ENCODE data around the gene SGK2.

The SGK2 gene

DNA sequence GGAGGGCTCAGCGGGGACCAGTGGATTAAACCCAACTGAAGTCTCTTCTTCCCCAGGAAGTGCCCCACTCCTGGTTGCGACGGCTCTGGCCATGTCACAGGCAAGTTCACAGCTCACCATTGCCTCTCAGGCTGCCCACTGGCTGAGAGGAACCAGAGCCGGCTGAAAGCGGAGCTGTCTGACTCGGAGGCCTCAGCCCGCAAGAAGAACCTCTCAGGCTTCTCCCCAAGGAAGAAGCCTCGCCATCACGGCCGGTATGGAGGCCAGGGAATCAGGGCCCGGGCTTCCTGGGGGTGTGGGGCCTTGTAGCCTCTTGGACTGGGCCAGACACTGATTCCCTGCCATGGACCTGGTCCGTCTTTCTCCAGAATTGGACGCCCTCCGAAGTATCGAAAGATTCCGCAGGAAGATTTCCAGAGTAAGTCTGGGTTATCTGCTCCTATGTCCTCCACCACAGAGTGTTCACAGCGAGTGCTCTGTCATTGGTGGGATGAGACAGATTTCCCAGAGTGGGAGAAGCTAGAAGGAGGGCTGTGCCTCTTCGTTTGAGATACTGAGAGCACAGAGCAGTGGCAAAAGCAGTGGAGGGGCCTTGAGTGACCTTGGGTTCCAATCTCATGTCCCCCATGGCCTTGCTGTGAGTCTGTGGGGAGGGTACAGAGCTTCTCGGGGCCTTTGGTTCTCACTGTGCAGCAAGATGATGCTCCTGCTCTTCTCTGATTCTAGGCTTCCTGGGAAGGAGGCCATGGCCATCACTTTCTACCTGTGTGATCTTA lies 22.6 kb upstream of the SGK2 start:
- DNase-seq: no peak

DNA sequence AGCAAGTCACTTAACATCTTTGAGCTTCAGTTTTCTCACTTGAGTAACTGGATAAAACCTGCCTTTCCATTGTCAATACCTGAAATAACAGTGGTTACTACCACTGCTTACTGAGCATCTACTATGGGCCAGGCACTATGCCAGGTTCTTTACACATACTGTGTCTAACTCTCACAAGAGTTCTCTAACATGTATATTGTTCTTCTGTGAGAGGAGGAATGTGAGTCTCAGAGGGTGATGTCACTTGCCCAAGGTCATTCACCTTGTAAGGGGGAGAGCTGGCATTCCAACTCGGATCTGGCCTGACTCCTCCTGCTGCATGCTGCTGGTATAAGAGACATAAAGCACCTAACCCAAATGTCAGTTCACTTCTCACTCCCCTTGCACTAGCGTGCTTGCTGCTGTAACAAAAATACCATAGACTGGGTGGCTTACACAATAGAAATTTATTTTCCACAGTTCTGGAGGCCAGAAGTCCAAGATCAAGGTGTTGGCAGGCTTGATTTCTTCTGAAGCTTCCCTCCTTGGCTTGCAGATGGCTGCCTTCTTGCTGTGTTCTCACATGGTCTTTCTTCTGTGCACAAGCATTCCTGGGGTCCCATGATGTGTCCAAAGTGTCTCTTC lies 21.9 kb upstream of the SGK2 start:
- DNase-seq: no peak

DNA sequence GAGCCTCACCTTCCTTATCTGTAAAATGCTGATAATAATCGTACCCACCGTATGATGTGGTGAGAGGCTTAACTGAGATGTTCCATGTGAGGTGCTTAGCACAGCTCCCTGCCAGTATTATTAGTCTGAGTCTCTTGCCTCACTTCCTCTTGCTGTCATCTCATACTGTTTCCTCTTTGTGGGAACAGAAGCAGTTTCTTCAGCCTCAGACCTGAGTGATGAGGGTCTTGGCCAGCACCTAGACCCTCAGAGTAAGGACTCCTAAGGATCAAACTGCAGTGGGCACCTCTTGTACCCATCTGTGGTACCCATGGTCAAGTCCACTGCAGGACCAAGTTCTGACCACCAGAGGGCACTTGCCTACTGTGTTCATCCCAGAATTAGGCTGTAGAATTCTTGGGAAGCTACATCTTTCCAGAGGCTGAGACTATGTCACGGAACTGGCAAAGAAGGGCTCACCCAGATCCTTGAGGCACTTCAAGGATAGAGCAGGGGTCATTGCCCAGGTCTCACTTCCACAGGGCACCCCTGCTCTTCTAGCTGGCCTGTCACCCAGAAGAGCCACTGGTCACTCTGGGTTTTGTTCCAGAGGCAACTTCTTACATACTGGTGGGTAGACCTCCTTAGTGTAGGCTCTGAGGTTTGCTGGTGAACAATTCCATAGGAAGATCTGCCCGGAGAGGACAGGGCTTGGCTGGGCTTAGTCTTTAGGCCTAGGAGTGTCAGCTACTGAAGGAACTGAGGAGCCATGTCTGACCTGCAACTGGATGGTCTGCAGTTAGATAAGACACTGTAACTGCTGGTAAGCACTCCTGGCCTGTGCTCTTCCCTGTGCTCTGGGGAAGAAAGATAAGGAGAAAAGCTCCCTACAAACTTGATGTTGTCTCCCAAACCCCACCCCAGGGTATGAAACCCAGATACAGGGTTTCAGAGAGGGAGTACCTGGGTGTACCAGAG lies 20.6 kb upstream of the SGK2 start:
- peak; percentile 54 for DNase-seq

DNA sequence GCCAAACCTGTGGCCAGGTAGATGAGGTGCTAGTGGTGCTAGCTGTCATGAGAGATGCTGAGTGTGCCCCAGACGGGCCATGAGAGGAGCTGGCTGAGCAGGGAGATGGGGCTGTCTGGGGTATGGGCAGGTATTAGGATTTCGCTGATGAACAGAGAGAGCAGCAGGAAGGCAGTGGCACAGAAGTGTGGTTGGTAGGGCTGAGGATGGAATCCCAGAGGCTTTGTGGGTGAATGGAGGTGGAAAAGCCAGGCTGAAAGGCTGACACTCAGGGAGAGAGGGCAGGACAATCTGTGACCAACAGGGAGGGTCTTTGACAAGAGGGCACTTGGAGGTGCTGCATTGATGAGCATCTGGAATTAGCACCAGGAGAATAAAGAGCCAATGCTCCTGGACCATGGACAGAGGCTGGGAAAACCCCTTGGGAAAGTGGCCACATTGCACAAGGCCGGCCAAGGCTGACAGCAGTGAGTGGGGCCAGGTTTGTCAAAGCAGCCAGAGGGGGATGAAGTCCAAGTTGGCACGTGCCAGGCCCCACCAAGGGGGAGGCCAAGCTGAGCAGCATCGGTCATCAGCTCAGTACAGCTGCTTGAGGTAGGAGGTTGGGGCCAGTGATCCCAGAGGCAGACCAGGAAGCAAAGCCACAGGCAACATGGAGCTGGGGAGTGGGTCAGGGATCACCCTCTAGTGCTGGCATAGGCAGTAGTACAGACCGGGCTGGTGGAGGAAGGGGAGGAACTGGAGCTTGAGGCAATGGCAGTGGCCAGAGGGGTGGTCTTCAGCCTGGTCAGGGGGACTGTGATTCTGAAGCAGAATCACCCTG lies 19.7 kb upstream of the SGK2 start:
- no peak for DNase-seq

DNA sequence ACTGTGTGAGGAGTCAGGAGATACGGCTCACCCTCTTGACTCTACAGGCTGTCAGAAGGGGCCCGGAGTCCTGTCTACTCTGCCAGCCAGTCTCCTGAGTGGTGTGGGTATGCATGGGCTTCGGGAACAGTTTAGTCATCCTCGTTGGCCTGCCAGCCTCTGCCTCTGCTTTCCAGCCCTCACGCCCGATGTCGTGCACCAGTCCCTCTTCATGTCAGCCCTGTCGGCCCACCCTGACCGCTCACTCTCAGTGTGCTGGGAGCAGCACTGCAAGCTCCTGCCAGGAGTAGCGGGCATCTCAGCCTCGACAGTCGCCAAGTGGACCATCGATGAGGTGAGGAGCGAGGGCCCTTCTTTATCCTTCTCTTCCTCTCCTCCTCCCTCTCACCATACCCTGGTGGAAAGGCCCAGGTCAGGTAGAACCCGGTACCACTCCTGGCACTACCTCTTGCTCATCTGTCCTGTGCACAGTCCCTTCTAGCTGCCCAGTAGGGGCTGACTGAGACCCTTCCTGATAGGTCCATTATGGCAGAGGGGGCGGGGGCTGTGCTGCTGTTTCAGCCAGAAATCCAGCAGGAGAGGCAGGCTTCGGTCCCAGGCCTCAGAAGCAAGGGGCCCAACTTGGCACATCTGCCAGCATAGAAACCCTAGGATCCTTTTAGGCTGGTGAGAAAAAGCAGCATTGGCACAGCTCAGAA lies 18.7 kb upstream of the SGK2 start:
- DNase-seq: no peak

DNA sequence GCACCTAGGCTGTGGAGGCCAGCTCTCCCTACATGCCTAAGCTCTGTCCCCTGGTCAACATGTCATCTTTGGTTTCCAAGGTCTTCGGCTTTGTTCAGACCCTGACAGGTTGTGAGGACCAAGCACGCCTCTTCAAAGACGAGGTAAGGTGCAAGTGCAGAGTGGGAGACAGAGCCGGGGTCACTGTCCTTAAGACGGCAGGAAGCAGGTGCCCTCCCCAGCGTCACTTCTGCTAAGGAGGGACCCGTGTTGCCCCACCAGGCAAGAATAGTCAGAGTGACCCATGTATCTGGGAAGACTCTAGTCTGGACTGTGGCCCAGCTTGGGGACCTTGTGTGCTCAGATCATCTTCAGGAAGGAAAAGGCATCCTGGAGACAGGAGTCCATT lies 18.2 kb upstream of the SGK2 start:
- DNase-seq: no peak

DNA sequence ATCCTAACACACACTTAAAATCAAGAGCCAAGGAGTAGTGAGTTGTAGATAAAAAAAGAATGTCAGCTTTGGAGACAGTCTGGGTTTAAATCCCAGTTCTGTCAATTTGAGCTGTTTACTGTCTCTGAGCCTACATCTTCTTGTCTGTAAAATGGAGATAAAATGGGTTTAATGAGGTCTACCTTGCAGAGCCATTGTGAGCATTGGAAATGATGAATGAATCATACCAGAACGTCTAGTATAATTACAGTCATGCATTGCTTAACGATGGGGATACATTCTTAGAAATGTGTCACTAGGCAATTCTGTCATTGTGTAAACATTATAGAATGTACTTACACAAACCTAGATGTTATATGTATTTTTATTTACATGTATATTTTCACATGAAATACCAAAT lies 17.6 kb upstream of the SGK2 start:
- no peak for DNase-seq

DNA sequence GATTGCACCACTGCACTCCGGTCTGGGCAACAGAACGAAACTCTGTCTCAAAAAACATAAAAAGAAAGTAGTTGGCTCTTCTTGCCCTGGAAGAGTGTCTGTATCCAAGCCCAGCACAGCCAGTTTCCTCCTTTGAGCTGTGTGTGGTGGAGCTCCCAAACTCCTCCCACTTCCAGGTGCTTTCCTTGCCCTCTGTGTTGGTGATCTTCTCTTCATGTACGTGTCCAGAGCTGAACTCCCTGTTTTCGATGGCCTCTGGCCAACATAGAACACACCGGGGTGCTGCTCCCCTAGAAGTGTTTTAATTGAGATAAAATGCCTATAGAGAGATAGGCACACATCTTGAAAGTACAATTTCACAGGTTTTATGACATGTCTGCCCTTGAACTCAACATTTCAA lies 16.7 kb upstream of the SGK2 start:
- DNase-seq: no peak

DNA sequence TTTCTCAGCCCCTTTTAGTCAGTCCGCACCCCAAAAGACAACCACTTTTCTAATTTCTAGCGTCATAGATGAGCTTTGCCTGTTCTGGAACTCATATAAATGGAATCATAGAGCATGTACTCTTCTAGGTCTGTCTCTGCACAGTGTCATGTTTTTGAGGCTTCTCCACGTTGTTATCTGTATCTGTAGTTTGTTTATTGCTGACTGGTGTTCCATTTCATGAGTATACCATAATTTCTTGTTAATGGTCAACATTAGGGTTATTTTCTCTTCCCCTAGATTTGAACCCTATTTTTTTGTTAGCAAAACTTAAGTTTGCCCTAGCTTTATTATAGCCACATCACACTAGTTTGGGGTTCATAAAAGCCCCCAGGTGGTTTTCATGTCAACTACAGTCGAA lies 16.2 kb upstream of the SGK2 start:
- DNase-seq: no peak

DNA sequence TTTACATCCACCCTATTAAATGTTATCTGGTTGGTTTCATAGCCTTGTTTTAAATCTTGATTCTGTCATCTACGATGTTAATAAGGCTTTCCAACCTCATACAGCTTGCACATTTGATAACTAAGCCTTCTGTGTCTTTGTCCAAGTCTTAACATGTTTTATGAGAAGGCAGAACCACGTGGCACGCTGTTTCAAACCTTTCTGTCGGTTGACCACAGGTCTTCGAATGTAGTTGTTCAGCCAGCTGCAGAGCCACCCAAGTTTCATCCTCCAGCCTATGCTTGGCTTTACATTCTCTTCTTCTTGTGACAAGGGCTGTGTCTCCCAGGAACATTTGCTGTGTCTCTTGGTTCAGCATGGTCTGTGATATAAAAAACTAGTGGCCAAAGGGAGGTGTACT lies 15.7 kb upstream of the SGK2 start:
- no peak for DNase-seq

DNA sequence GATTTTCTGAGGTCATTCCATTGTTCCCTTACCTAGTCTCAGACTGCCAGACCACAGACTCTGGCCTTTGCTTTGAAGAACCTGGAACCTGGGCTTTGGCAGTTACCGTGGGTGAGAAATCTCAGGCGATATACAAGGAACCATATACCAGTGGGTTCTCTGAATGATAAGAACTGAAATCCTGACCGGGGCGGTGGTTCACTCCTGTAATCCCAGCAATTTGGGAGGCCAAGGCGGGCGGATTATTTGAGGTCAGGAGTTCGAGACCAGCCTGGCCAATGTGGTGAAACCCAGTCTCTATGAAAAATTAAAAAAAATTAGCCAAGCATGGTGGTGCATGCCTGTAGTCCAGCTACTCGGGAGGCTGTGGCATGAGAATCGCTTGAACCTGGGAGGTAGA lies 14.3 kb upstream of the SGK2 start:
- DNase-seq: no peak

DNA sequence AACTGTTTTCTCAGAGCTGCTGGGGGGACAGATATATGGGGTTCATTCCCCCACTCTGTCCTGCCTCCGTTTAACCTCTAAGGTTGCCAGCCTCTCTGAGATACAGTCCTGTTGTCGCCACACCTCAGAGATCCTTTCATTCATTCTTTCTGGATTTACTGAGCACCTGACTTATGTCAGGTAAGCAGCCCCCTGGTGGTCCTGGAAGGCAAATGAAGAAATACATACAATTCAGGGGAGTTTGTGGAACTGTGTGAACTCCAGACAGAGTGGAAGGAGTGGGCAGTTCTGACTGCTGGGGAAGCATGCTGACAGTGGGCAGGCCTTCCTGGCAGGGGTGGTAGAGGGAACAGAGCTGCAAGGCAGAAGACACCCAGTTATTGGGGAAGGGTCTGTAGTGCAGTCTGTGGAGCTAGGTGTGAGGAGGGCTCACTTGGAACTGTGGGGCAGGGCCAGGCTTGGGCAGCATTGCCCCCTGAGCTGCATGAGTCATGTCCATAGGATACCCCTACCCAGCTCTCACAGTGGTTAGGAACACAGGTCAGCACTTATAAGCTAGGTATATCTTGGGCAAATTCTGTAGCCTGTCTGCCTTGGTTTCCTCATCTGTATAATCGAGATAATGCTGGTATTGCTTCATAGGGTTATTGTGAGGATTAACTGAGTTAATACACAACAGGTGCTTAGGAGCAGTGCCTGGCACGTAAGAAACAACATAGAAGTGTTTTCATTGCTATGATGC lies 12.8 kb upstream of the SGK2 start:
- no peak for DNase-seq

DNA sequence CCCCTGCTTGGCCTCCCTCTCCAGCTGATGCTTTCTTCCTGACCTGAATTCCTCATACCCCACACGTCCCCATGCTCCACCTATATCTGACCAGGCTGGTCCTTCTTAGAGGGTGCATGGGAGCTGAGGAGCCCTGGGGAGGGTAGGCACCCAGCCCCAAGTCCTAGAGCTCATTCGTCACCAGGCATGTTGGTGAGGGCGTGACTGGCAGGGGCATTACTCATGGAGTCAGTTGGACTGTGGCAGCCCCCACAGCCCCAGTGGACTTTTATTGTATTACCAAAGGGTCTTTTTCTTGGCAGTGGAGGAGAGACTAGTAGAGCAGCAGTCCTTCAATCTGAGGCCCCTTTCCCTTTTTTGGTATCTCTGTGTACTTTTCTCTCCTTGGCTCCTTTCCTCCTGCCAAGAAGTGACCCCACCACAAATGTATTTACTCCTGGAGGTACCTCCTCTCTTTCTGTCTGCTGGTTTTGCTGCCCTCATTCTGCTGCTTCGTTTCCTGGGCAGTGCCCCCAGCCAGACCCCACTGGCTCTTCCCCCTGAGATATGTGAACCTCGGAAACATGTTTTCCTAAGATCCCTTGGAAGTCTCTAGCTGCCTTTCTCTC lies 10.4 kb upstream of the SGK2 start:
- DNase-seq: no peak

DNA sequence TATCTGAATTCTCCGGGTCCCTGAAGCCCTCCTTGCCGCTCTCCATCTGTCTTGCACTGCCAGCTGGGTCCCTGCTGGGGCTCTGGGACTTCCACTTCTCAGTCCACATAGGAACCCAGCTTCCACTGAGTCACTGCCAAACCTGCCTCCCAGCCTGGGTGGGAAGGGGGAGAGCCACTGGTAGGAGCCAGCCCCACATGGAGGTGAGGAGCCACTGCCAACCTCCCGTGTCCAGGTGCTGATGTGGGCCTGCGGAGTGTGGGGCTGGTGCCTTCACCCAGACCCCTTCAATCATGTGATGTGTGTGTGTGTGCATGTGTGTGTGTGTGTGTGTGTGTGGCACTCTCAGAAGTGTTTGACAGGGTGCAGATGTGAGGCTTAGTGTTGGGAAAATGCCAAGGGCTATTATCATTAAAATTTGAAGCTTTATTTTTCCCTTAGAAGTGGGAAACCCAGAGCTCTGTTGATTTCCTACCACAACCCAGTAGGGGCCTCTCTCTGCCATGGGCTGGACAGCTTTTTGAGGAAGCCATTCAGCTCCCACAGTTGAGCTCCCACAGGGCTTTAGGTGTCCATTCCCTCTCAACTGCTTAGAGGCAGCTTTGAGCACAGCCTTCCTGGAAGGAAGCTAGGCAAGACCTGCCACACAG lies 9.3 kb upstream of the SGK2 start:
- no peak for DNase-seq

DNA sequence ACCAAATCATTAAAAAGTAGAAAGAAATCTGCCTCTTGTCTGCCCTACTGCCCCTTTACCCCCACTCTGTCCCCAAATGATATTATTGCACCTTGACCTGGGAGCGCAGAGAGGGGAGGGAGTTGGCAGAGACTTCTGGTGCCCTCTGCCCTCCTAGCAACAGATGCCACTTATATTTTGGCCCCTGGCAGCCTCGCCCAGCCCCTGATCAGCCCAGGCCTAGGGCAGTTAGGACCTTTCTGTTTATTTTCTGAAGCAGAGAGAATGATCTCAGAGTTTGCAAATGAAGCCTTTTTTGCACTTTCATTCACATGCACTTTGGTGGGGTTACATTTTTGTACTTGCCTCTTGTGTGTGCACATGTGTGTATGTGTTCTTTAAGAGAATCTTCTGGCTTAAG lies 8.4 kb upstream of the SGK2 start:
- DNase-seq: no peak

DNA sequence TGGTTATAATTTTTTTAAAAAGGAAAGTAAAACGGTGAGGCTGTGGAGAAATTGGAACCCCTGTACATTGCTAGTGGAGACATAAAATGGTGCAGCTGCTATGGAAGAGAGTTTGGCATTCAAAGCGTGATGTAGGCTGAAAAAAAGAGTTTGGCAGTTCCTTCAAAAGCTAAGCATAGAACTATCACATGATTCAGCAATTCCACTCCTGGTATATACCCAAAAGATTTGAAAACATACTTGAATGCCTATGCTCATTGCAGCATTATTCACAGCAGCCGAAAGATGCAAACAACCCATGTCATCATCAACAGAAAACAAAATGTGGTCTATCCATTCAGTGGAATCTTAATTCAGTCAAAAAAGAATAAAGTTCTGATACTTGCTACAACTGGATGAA lies 4.5 kb upstream of the SGK2 start:
- no peak for DNase-seq

DNA sequence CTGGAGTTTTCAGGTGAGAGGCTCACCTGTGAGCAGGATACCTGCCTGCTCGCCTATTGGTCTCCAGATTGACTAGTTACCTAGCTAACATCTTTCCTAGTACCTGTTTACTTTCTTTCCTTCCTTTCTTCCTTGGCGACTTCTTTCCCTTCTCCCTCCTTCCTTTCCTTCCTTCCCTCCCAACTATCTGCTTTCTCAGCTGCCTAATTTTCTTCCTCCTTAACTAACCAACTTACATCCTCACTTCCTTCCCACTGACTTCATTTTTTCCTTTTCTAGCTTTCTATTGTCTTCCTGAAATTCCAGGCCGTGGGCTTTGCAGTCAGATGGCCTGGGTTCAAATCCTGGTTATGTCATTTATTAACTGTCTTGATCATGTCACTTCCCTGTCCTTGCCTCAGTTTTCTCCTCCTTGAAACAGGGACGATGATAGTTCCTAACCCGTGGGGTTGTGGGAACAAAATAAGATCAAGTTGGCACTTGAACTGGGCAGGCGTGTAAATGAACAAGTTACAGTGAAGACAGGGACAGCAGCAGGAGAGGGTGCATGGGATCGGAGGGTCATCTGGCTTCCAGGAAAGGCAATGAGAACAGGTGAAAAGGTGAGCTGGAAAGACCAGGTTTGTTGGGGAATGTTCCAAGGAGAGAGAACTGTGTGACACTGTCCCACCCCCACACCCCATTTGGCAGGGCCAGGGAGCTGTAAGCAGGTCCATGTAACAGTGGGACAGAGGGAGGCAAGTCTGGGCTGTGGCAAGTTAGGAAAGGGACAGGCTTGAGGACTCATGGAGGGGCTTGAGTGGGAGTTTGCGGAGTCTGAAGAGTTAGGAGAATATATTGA lies 540 bp downstream of the SGK2 start:
- DNase-seq: no peak

DNA sequence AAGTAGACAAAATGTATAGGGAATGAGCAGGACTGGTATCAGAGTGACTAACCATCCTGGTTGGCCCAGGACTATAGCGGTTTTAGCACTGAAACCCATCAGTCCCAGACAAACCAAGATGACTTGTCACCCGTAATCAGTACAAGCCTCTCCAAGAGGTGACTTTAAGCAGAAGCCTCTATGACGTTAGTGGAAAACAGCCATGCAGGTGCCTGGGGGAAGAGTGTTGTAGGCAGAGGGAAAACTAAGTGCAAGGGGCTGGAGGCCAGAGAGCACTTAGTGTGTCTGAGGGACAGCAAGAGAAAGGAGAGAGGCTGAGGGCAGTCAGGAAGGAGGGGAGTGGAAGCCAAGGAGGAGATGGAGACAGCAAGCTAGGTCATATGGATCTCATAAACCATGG lies 2.1 kb downstream of the SGK2 start:
- no peak for DNase-seq

DNA sequence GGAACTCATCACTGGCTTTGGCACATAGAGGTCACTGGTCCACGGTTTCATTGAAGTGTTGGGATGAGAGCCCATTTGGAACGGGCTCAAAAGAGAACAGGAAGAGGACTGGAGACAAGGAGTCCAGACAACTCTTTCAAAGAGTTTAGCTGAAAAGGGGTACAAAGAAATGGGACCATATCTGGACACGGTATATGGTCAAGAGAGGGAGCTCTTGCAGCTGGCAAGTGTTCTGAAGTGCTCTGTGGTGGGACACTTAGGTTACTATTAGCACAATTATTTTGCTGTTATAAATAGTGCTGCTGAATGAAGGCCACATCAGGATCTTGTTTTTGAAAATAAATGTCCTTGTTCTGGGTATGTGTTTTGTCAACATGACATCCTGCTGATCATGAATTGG lies 4.6 kb downstream of the SGK2 start:
- no peak for DNase-seq

DNA sequence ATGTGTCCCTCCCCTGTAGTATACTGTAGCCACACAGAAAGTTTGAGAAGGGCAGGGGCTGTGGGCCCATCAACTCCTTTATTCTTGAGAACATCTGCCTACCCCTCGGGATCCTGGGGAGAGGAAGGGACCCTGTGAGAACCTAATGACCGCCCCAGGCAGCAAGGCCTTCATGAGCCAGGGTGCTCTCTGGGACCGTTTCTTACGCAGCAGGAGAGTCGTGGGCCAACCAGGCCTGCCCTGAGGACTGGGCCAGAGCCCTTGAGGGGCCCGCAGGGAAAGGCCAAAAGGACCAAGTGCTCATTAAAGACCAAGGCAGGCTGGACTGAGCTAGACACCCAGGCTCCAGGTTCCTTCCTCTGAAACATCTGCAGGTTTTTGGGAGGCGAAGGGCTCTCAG lies 5.2 kb downstream of the SGK2 start:
- no peak for DNase-seq
